Retinal pigment epithelial cell (primary cell): ENCODE data around the gene C11orf21.

Source experiments
- DNase-seq: peaks from one replicate; pipeline ENCODE4 v3.0.0-alpha.2; 2010; ENCODE audit warnings: low read depth
- H3K4me3 ChIP-seq: 2 replicates; pipeline ENCODE4 v1.5.1; 2011; ENCODE audit warnings: mild to moderate bottlenecking, low read length, control low read depth, moderate library complexity
- CTCF ChIP-seq: conservative IDR thresholded peaks from 2 replicates; pipeline ENCODE4 v1.5.1; 2011; ENCODE audit warnings: low read depth, low read length, control low read depth, inconsistent platforms

Gene C11orf21

GRCh38 chr11:2269601-2270321 lies 32.0 kb downstream of the C11orf21 start:
- H3K4me3 ChIP-seq: no peak overlapping the region
- DNase-seq: no peak
- TF ChIP-seq CTCF: no peak

DNA sequence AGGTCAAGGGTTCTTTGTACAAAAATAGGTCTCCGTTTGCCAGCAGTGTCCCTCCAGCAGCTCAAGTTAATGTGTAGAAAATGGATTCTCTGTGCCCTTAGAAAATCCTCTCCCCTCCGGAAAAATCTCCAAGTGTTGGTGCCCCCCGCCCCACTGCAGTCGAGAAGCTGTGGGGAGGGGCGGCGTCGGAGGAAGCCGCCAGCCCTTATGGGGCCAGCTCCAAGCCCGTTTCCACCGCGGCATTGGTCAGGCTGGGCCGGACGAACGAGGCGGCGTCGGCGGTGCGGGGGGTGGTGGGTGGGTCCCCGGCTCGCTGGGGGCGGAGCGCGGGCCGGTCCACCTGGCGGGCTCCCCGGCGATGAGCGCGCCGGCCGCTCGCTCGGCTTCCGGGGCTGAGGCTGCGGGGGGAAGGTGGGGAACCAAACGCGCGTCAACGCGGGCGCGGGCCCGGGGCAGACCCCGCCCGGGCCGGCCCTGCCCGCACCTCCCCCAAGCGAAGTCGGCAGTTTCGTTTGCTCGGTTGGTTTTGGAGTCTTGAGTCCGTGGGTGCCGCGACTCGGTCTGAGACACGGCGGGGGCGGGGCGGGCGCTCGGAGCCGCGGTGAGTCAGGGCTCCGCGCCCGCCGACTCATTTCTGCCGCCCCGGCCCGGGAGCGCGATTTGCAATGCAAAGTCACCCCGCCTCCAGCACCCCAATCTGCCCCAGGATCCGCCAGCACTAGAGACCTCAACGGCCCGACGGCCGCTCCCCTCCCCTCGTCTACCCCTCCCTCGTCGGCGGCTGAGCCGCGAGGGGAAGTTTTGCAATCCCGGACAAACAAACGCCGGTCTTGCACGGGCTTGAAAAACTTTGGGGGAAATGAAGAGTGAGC lies 32.8 kb downstream of the C11orf21 start:
- DNase-seq: no peak
- TF ChIP-seq CTCF: no peak
- no peak overlapping the region for H3K4me3 ChIP-seq

DNA sequence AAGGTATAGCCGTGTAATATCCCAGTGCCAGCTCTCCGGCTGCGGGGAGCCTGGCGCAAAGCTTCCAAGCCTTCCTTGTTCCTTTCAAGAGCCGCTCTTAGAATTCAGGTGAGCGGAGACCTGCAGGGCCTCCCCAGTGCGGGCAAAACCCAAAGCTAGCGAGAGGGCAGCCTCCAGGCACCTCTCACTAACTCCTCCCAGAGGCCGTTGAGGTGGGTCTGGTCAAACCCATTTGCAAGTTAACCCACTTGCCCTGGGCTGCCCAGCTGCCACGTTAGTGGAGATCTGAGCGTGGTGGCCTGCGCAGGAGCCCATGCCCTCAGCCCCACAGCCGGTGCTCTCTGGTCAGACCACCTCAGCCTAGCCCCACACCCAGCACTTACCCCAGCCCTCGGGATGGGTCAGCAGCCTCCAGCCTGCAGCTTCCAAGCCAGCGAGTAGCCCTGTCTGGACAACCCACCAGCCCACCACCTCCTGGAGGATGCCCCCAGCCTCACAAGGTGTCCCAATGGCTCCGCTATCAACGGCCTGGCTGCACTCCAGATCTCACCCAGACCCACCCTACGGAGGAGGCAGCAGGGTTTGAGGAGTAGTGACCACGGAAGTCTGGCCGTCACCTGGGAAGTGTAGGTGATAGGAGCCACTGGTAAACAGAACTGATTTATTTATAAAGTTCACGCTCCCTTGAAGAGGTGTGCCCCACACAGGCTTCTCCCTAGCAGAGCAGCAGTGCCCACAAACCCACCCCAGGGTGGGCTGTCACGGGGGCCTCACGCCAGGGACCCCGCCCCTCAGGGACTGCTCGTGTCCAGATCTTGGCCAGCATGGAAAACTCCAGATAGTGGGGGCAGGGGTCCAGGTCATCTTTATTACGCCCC lies 33.6 kb downstream of the C11orf21 start:
- TF ChIP-seq CTCF: no peak
- no peak for DNase-seq
- H3K4me3 ChIP-seq: no peak overlapping the region

- TF ChIP-seq CTCF: no peak
- H3K4me3 ChIP-seq: no peak overlapping the region
- DNase-seq: no peak
Measured at GRCh38 chr11:2267306-2267850, 34.3 kb downstream of the C11orf21 start.

- no peak overlapping the region for H3K4me3 ChIP-seq
Measured at GRCh38 chr11:2266586-2267305, 35.0 kb downstream of the C11orf21 start.

More at GRCh38 chr11:2266586-2267305, 35.0 kb downstream of the C11orf21 start:
- TF ChIP-seq CTCF: no peak
- DNase-seq: no peak
